HK-2 (cell line): ENCODE measurements around the gene GLMN.
"Not testable (repeated sequence)": the region's sequence is repeated elsewhere in the genome, so short reads cannot be mapped to it uniquely, and the experiment has no call there.

Experiments used
- DNase-seq: peaks from one replicate; pipeline ENCODE4 v3.0.0-alpha.2; 2018; ENCODE audit not compliant: unreplicated experiment

The GLMN gene

GRCh38 chr1:92299477-92300150, 827 bp upstream of the GLMN start:
- no peak for DNase-seq

GRCh38 chr1:92298213-92298572, 594 bp downstream of the GLMN start:
- no peak for DNase-seq

GRCh38 chr1:92291372-92291999, 7.3 kb downstream of the GLMN start:
- DNase-seq = no peak

- not testable (repeated sequence) for DNase-seq
These were observed 17.4 kb downstream of the GLMN start for GRCh38 chr1:92281411-92281810.

DNA sequence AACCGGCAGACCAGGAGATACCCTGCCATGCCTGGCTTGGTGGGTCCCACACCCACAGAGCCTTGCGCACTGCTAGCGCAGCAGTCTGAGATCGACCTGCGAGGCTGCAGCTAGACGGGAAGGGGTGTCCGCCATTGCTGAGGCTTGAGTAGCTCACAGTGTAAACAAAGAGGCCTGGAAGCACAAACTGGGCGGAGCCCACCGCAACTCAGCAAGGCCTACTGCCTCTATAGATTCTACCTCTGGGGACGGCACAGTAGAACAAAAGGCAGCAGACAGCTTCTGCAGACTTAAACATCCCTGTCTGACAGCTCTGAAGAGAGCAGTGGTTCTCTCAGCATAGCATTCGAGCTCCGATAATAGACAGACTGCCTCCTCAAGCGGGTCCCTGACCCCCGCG, 19.0 kb downstream of the GLMN start:
- DNase-seq = not testable (repeated sequence)

DNA sequence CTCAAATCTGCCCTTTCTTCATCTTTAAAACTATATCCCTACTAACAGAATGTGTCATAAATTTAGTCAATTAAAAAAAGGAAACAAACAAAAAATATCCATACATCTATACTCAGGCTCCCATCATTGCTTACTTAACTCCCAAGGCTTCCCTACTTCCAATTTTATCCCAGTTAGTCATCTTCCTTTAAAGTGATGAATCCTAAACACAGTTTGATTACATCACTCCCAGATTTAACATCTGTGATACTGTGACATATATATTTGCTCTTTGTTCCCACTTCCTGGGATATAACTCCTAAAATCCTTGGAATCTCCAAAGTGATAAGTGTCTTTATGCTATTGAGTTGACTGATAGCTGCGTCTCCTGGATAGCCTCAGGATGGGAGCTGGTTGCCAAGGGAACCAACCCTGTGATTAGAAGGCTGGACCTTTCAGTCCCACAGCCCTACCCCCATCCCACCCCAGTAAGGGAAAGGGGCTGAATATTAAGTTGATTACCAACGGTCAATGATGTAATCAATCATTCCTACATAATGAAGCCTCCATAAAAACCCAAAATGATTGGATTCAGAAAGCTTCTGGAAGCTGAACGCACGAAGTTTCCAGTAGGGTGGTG, 21.6 kb downstream of the GLMN start:
- DNase-seq = no peak

DNA sequence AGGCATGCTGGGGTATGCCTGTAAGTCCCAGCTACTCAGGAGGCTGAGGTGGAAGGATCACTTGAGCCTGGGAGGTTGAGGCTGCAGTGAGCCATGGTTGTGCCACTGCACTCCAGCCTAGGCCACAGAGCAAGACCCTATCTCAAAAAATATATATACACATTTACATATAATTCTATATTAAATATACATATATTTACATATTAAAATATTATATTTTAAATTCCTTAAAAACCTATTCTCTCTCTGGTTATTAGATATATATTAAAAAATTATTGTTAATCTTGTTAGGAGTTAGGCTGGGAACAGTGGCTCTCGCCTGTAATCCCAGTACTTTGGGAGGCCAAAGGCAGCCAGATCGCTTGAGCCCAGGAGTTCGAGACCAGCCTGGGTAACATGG, 22.7 kb downstream of the GLMN start:
- DNase-seq = no peak

GRCh38 chr1:92274939-92275338, 23.8 kb downstream of the GLMN start:
- DNase-seq = no peak

- no peak for DNase-seq
These were observed 25.7 kb downstream of the GLMN start for GRCh38 chr1:92273039-92273438.

GRCh38 chr1:92262516-92262915, 36.3 kb downstream of the GLMN start:
- DNase-seq = no peak

DNA sequence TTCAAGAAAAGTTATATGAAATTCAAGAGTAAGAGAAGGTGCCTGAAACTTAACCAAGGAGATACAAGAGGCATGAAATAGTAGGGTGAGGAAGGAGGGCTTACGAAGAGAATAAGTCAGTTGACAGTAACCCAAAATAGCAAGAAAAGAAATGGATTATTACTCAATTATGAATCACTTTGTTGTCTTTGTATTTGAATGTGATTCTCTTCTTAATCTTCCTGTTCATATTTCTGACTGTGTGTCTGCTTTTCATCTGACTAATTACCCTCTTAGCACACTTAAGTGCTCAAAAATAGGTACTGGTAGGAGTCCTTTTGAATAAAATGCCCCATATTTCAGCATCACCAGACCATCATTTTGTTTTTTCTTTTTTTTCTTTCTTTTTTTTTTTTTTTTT, 39.4 kb downstream of the GLMN start:
- no peak for DNase-seq

DNA sequence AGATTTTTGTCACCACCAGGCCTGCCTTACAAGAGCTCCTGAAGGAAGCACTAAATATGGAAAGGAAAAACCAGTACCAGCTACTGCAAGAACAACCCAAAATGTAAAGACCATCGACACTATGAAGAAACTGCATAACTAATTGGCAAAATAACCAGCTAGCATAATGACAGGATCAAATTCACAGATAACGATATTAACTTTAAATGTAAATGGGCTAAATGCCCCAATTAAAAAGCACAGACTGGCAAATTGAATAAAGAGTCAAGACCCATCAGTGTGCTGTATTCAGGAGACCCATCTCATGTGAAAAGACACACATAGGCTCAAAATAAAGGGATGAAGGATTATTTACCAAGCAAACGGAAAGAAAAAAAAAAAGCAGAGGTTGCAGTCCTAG, 44.1 kb downstream of the GLMN start:
- DNase-seq = not testable (repeated sequence)

GRCh38 chr1:92244376-92244775, 54.4 kb downstream of the GLMN start:
- DNase-seq = no peak

GRCh38 chr1:92240034-92240433, 58.8 kb downstream of the GLMN start:
- DNase-seq = no peak

DNA sequence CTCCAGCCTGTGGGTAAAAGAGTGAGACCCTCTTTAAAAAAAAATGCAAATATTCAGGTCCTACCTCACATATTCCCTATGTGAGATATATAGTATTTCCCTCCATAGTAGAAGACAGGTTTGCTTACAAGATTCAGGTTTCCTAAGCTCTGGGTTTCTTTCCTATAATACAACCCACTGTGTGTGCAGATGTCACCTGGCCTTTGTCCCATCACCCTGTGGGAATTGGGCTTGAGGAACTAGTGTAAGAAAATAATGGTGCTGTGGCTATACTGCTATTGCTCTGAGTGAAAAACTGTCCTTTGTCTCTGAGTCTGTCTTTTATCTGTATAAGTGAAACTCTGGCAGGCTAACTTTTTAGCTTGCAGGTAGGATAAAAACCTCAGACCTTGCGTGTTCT, 68.1 kb downstream of the GLMN start:
- no peak for DNase-seq

DNA sequence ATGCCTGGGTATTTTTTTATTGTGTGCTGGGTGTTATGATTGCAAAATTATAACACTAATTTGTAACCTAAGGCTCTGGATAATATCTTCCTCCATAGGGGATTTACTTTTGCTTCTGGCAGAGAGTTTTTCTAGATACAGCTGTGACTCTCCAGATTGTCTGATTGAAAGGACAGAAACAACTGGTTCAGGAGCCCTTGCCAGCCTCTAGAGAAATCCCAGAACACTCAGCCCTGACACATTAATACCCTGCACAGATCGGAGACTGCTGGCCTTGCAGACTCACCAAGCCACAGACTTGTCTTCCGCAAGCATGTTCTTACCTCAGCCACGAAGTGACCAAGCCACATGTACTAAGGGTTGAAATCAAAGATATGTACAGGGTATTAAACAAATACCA, 70.4 kb downstream of the GLMN start:
- DNase-seq = no peak

GRCh38 chr1:92219028-92219427, 79.8 kb downstream of the GLMN start:
- no peak for DNase-seq

DNA sequence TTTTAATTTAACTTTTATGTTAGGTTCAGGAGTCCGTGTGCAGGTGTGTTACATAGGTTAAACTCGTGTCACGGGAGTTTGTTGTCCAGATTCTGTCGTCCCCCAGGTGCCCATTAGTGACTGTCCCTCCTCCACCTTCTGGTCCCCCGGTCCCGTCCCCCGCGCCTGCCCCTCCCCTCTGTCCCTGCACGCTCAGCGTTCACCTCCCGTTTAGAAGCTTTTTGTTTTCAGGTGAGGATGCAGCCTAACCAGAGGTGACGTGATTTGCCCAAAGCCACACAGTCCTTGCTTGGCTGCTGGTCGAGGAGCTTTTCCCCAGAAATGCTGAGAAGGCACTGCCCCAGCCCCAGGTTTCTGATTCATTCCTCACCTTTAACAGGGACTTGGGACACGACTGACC, 80.2 kb downstream of the GLMN start:
- DNase-seq = no peak

GRCh38 chr1:92217721-92218120, 81.1 kb downstream of the GLMN start, which contains the start of gene C1orf146:
TSS of gene C1orf146 (plus strand) at chr1:92217915. CDS start at chr1:92231421, 13,506 bp downstream.
- DNase-seq = no peak

GRCh38 chr1:92211166-92211565, 87.6 kb downstream of the GLMN start:
- no peak for DNase-seq

DNA sequence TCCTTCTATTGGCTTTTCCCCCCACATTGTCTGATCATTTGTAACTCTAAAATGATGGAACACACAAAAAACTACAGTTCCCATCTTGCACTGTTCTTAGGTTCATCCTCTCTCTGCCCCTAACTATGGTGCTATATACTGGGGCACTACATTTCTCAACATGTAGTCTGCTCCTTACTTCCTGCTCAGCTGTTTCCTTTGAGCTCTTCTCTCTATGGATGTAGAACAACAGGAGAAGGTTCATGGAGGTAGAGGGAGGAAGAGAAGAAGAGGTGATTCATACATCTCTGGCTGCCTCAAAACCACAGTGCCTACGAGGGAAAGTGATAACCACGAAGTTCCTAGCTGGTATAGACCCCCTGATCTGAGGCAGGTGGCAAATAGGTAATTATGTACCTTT, 88.1 kb downstream of the GLMN start:
- no peak for DNase-seq

GRCh38 chr1:92203105-92203504, 95.7 kb downstream of the GLMN start:
- no peak for DNase-seq

- no peak for DNase-seq
These were observed 96.8 kb downstream of the GLMN start for GRCh38 chr1:92201973-92202372.
